Erythroblast (primary cell): ENCODE results near the gene TMEM14A.

ENCODE experiments used
- GATA1 ChIP-seq: IDR thresholded peaks from 2 replicates; pipeline ENCODE4 v1.6.1; 2011; ENCODE audit warnings: low read depth, mild to moderate bottlenecking, control low read depth, low read length, moderate library complexity
- POLR2A ChIP-seq: IDR thresholded peaks from 2 replicates; pipeline ENCODE4 v1.6.1; 2011; ENCODE audit warnings: mild to moderate bottlenecking, low read length

GRCh38 chr6:52641826-52642225 lies 29.1 kb upstream of the TMEM14A start:
- no peak for TF ChIP-seq POLR2A
- no peak for TF ChIP-seq GATA1
